ENCODE data around the gene RBM39.

GRCh38 chr20:35709259-35709658 lies 32.8 kb downstream of the RBM39 start:
- TF ChIP-seq CTCF (IDR thresholded peaks at IDR 0.05; ENCODE audit: low read length) (no peak), EZH2 (optimal IDR thresholded peaks at IDR 0.05; ENCODE audit: low read depth, low read length) (no peak)
